HG03469 (cell line): ENCODE results near the gene ZNF766.
A peak's percentile ranks its signal among the peaks of the same experiment; 100 is the strongest.
"Not testable (repeated sequence)": the region's sequence is repeated elsewhere in the genome, so short reads cannot be mapped to it uniquely, and the experiment has no call there.

ENCODE experiments used
- ATAC-seq: cut with Tn5 transposase; IDR thresholded peaks from one replicate; pipeline ENCODE4 v1.9.1; 2021; ENCODE audit warnings: mild to moderate bottlenecking, moderate library complexity, moderate number of reproducible peaks; ENCODE audit not compliant: unreplicated experiment

The ZNF766 gene

GRCh38 chr19:52269338-52270261 is at the start of gene ZNF766:
TSS of gene ZNF766 (plus strand) at chr19:52269587. CDS start at chr19:52269614, 27 bp downstream.
- peak; percentile 77 for ATAC-seq

GRCh38 chr19:52219611-52220010 is 49.8 kb upstream of the ZNF766 start:
- no peak for ATAC-seq

- no peak for ATAC-seq
Observed at GRCh38 chr19:52221031-52221430, 48.4 kb upstream of the ZNF766 start.

- ATAC-seq: no peak
Observed at GRCh38 chr19:52221831-52222375, 47.5 kb upstream of the ZNF766 start.

- no peak for ATAC-seq
Observed at GRCh38 chr19:52224211-52224610, 45.2 kb upstream of the ZNF766 start.

- no peak for ATAC-seq
Observed at GRCh38 chr19:52226652-52227051, 42.7 kb upstream of the ZNF766 start.

- ATAC-seq: no peak
Observed at GRCh38 chr19:52227196-52227940, 42.0 kb upstream of the ZNF766 start.

GRCh38 chr19:52227980-52228379 is 41.4 kb upstream of the ZNF766 start:
- no peak for ATAC-seq

GRCh38 chr19:52229524-52229923 is 39.9 kb upstream of the ZNF766 start:
- ATAC-seq: no peak

- no peak for ATAC-seq
Observed at GRCh38 chr19:52230685-52231084, 38.7 kb upstream of the ZNF766 start.

- no peak for ATAC-seq
Observed at GRCh38 chr19:52231154-52231910, 38.1 kb upstream of the ZNF766 start.

GRCh38 chr19:52234406-52234805 is 35.0 kb upstream of the ZNF766 start:
- ATAC-seq: no peak

- no peak for ATAC-seq
Observed at GRCh38 chr19:52237197-52237596, 32.2 kb upstream of the ZNF766 start.

- ATAC-seq: no peak
Observed at GRCh38 chr19:52237771-52238400, 31.5 kb upstream of the ZNF766 start.

GRCh38 chr19:52244021-52244420 is 25.4 kb upstream of the ZNF766 start:
- no peak for ATAC-seq

- no peak for ATAC-seq
Observed at GRCh38 chr19:52248241-52248640, 21.1 kb upstream of the ZNF766 start.

- no peak for ATAC-seq
Observed at GRCh38 chr19:52258426-52258825, 11.0 kb upstream of the ZNF766 start.

- not testable (repeated sequence) for ATAC-seq
Observed at GRCh38 chr19:52265556-52265955, 3.8 kb upstream of the ZNF766 start.

- ATAC-seq: no peak
Observed at GRCh38 chr19:52270266-52270885, 989 bp downstream of the ZNF766 start.

GRCh38 chr19:52273301-52273700 is 3.9 kb downstream of the ZNF766 start:
- ATAC-seq: no peak
